Stimulated activated CD4-positive, alpha-beta T cell treated with anti-CD3 and anti-CD28 coated beads, TNF-alpha, amount 100 ng/mL, for 48 hours (primary cell): Measurements from ENCODE around the gene MTCH1.
"Not testable (repeated sequence)": the region's sequence is repeated elsewhere in the genome, so short reads cannot be mapped to it uniquely, and the experiment has no call there.

Source experiments
- DNase-seq, 3 donors: peaks; one replicate each; pipeline ENCODE4 v3.0.0-alpha.2; 2020; ENCODE audit warnings: low read depth in 3 of 3

MTCH1 gene

GRCh38 chr6:36997811-36998722 lies 12.1 kb upstream of the MTCH1 start:
- DNase-seq, result no peak

- not testable (repeated sequence) for DNase-seq
Measured at GRCh38 chr6:36990401-36990800, 4.4 kb upstream of the MTCH1 start.

GRCh38 chr6:36989264-36989663 lies 3.3 kb upstream of the MTCH1 start:
- DNase-seq, result no peak

- DNase-seq, result no peak
Measured at GRCh38 chr6:36986704-36987047, 680 bp upstream of the MTCH1 start.

GRCh38 chr6:36985417-36985807 lies 584 bp downstream of the MTCH1 start:
- no peak for DNase-seq

GRCh38 chr6:36984581-36985416 lies 1.2 kb downstream of the MTCH1 start:
- peak in 2 of 3 donors; percentile 55 to 74 for DNase-seq

GRCh38 chr6:36983538-36983937 lies 2.5 kb downstream of the MTCH1 start:
- no peak for DNase-seq

- no peak for DNase-seq
Measured at GRCh38 chr6:36980876-36981619, 4.9 kb downstream of the MTCH1 start.

GRCh38 chr6:36980129-36980528 lies 5.9 kb downstream of the MTCH1 start:
- no peak for DNase-seq

- no peak for DNase-seq
Measured at GRCh38 chr6:36979347-36979742, 6.7 kb downstream of the MTCH1 start.

GRCh38 chr6:36978421-36979346 lies 7.3 kb downstream of the MTCH1 start:
- no peak for DNase-seq

GRCh38 chr6:36977470-36977941 lies 8.5 kb downstream of the MTCH1 start:
- DNase-seq, result no peak

GRCh38 chr6:36976931-36977330 lies 9.1 kb downstream of the MTCH1 start:
- DNase-seq, result no peak

GRCh38 chr6:36976509-36976908 lies 9.5 kb downstream of the MTCH1 start:
- DNase-seq, result no peak

GRCh38 chr6:36976007-36976264 lies 10.1 kb downstream of the MTCH1 start:
- DNase-seq, result no peak

GRCh38 chr6:36975231-36976006 lies 10.6 kb downstream of the MTCH1 start:
- no peak for DNase-seq

- DNase-seq, result no peak
Measured at GRCh38 chr6:36973647-36974046, 12.3 kb downstream of the MTCH1 start.

GRCh38 chr6:36973190-36973589 lies 12.8 kb downstream of the MTCH1 start:
- DNase-seq, result no peak

GRCh38 chr6:36971921-36972673 lies 13.9 kb downstream of the MTCH1 start:
- DNase-seq, result no peak
